Cardiac muscle cell (in vitro differentiated cells and primary cell): Measurements from ENCODE around the gene ATXN7. TPM values are rescaled to one million over a fixed set of nuclear protein-coding genes. Genes with fewer than 3 reads are reported as not detected.

ENCODE experiments used
- DNase-seq, 2 donors: peaks; one replicate each; pipeline versions ENCODE4 v3.0.0 to v3.0.0-alpha.2; 2010 to 2017; ENCODE audit warnings: low read depth in 1 of 2, low spot score in 1 of 2
- H3K27ac ChIP-seq: fragments of 200-600 bp; sonication (generic); 2 replicates; pipeline ENCODE4 v1.5.1; 2016
- H3K27me3 ChIP-seq: fragments of 200-600 bp; sonication (generic); 2 replicates; pipeline ENCODE4 v1.6.0; 2016; ENCODE audit warnings: control low read depth
- H3K36me3 ChIP-seq: fragments of 200-600 bp; sonication (generic); 2 replicates; pipeline ENCODE4 v1.5.1; 2016; ENCODE audit warnings: control low read depth
- H3K4me1 ChIP-seq: fragments of 200-600 bp; sonication (generic); 2 replicates; pipeline ENCODE4 v1.8.1; 2017; ENCODE audit warnings: low read depth, mild to moderate bottlenecking, mixed run types
- H3K4me3 ChIP-seq: fragments of 200-600 bp; sonication (generic); 2 replicates; pipeline ENCODE4 v1.5.1; 2016; ENCODE audit warnings: mild to moderate bottlenecking
- H3K9me3 ChIP-seq: fragments of 200-600 bp; sonication (generic); 2 replicates; pipeline ENCODE4 v1.5.1; 2017; ENCODE audit warnings: low read depth, mild to moderate bottlenecking, control low read depth
- CTCF ChIP-seq: IDR thresholded peaks from 2 replicates; pipeline ENCODE4 v1.5.1; 2012; ENCODE audit warnings: low read depth, mild to moderate bottlenecking, low read length
- polyA plus RNA-seq: library from polyadenylated mRNA; unstranded; fragments of >200 nt; fragmentation: Nextera tagmentation; extraction: Ambion mirVana; gene quantifications from 2 replicates; pipeline ENCODE4 v1.2.1, GENCODE V29; 2016
- total RNA-seq: library from RNA; depleted of rRNA; stranded (reverse); fragments of >200 nt; gene quantifications from 2 replicates; pipeline ENCODE4 v1.2.3, GENCODE V29; 2016

The ATXN7 gene
- total and polyA plus RNA-seq, 2 experiments from 2014 or later: 8.2 to 8.3 TPM

GRCh38 chr3:63998852-63999754 is 135.4 kb downstream of the ATXN7 start:
- Histone ChIP-seq H3K36me3 (peaks cover 17% of the 10 kb centered on the region), H3K27me3 (no peaks in the 10 kb centered on the region), H3K4me3 (no peak overlapping the region), H3K4me1 (peaks cover 29% of the 10 kb centered on the region), H3K27ac (peak overlapping the region; percentile 61), H3K9me3 (no peaks in the 10 kb centered on the region)
- peak in 1 of 2 donors; percentile 41 for DNase-seq
- no peak for TF ChIP-seq CTCF

DNA sequence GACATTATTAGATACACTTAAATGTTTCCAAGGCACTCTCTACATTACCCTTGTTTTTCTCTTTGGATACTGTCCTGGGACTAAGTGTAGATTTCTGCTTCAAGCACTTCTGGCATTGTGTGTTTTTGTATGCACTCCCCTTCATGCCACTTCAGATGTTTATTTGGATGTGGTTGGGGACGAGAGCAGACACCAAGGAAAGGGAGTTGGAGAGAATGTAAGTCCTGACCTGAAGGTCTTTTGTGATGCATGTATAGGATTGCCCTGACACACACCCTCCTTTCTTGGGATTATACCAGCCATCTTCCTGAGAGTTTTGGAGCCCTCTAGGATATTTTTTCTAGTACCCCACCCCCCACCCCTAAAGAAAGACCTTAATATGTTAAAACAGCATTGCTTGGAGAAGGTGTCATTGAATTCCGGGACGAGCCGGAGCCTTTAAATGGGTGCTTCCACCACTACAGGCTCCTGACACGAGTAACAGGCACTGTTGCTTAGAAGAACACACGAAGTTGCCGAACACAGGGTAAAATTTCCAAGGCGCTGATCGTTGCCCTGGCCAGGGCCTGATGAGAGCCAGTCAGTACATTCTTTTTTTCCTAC is 136.9 kb downstream of the ATXN7 start:
- peaks cover 12% of the 10 kb centered on the region for H3K36me3 ChIP-seq
- no peak overlapping the region for H3K4me3 ChIP-seq
- no peaks in the 10 kb centered on the region for H3K9me3 ChIP-seq
- no peak overlapping the region for H3K27ac ChIP-seq
- peaks cover 29% of the 10 kb centered on the region for H3K4me1 ChIP-seq
- no peak for TF ChIP-seq CTCF
- no peaks in the 10 kb centered on the region for H3K27me3 ChIP-seq
- DNase-seq: no peak

DNA sequence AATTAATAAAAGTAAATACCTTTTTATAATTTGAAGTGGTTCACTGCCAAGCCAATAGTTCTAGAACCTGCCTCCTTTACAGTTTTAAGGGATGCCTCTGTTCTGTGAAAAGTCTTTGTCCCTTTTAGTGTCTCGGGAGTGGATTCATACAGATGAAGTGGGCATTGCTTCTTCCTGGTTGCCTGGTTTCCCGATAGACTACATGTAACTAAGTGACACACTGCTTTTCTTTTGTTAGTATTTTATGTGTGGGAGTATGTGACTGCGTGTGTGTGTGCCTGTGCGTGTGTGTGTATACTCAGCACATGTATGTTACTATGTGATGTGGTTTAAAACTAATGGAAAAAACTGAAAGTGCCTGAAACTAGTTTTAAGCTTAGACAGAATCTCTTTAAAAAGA is 138.6 kb downstream of the ATXN7 start:
- peaks cover 29% of the 10 kb centered on the region for H3K4me1 ChIP-seq
- no peaks in the 10 kb centered on the region for H3K27me3 ChIP-seq
- no peak for DNase-seq
- peaks cover 10% of the 10 kb centered on the region for H3K36me3 ChIP-seq
- no peak for TF ChIP-seq CTCF
- no peak overlapping the region for H3K4me3 ChIP-seq
- H3K27ac ChIP-seq: no peak overlapping the region
- H3K9me3 ChIP-seq: no peaks in the 10 kb centered on the region

GRCh38 chr3:64003589-64003988 is 139.9 kb downstream of the ATXN7 start:
- no peak overlapping the region for H3K27ac ChIP-seq
- peaks cover 23% of the 10 kb centered on the region for H3K36me3 ChIP-seq
- no peaks in the 10 kb centered on the region for H3K9me3 ChIP-seq
- peaks cover 29% of the 10 kb centered on the region for H3K4me1 ChIP-seq
- H3K27me3 ChIP-seq: no peaks in the 10 kb centered on the region
- TF ChIP-seq CTCF: no peak
- no peak for DNase-seq
- H3K4me3 ChIP-seq: no peak overlapping the region

DNA sequence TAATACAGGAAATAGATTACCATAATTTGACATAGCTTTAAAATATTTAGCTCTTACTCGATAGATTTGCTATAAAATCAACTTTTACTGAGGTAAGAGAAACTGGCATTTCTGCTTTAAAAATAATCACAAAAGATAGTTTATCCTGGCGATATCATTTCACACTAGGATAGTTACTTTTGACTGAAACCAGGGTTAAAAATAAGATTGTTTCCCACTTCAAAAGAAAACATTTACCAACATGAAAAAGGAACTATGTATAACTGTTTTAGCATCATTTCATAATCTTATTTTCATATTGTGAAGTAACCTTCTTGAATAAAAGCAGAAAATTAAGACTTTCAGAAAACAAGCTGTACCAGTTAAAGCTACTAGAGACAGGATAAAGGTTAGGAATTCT is 144.3 kb downstream of the ATXN7 start:
- H3K36me3 ChIP-seq: peaks cover 59% of the 10 kb centered on the region
- no peak for TF ChIP-seq CTCF
- no peaks in the 10 kb centered on the region for H3K4me1 ChIP-seq

More for the DNA sequence above, 144.3 kb downstream of the ATXN7 start:
- peak overlapping the region; percentile 3 for H3K27ac ChIP-seq
- H3K4me3 ChIP-seq: no peak overlapping the region
- H3K9me3 ChIP-seq: no peaks in the 10 kb centered on the region
- DNase-seq: no peak
- H3K27me3 ChIP-seq: no peaks in the 10 kb centered on the region
